ENCODE results near the gene RNF10. TPM values are rescaled to one million over a fixed set of nuclear protein-coding genes. Genes with fewer than 3 reads are reported as not detected.

RNF10 gene
- total RNA-seq, 1 donor from 2014 or later, result 147 TPM

DNA sequence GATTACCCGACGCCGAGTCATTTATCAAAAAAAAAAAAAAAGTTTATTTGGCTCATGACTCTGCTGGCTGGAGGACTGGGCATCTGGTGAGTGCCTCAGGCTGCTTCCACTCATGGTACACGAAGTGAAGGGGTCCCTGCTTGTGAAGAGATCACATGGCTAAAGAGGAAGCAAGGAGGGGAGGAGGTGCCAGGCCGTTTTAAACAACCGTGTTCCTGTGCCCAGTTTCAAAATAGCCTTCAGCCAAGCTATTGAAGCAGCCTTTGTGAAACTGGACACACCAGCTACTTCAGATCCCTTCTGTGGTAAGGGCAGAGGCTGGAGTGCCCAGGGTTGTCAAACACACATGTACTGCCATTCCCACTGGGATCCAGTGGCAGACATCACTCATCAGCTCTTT, 39.4 kb downstream of the RNF10 start:
- H3K9me3 ChIP-seq, result no peaks in the 10 kb centered on the region
- no peaks in the 10 kb centered on the region for H3K4me1 ChIP-seq
- no peak overlapping the region for H3K4me3 ChIP-seq
- TF ChIP-seq, protein P1, sequence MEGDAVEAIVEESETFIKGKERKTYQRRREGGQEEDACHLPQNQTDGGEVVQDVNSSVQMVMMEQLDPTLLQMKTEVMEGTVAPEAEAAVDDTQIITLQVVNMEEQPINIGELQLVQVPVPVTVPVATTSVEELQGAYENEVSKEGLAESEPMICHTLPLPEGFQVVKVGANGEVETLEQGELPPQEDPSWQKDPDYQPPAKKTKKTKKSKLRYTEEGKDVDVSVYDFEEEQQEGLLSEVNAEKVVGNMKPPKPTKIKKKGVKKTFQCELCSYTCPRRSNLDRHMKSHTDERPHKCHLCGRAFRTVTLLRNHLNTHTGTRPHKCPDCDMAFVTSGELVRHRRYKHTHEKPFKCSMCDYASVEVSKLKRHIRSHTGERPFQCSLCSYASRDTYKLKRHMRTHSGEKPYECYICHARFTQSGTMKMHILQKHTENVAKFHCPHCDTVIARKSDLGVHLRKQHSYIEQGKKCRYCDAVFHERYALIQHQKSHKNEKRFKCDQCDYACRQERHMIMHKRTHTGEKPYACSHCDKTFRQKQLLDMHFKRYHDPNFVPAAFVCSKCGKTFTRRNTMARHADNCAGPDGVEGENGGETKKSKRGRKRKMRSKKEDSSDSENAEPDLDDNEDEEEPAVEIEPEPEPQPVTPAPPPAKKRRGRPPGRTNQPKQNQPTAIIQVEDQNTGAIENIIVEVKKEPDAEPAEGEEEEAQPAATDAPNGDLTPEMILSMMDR (IDR thresholded peaks at IDR 0.05), result no peak
- H3K27ac ChIP-seq, result no peak overlapping the region
- no peak for DNase-seq (ENCODE audit: low spot score in 2 of 2)
- intact Hi-C loops (cut with DNase I), result no loop called here
- H3K36me3 ChIP-seq, result peaks cover 85 to 100% of the 10 kb centered on the region in 2 donors
- H3K27me3 ChIP-seq, result no peaks in the 10 kb centered on the region

DNA sequence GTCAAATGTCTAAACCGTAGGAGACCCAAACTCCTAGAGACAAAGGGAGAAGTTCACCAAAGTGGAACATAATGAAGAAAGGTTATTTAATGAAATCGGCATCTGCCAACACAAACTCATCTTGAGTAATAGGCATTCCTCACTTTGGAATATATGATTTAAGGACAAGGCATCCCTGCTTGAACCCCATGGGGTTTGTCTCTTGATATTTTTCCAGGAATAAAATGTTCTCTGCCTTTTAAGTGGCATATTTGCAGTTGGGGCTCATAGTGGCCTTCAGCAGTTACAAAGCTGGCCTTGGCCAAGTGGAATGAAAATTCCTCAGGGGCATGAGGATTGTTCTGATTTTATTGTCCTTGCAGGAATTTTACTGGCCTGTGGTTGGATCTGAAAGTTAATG, 40.0 kb downstream of the RNF10 start:
- Histone ChIP-seq H3K9me3 (no peaks in the 10 kb centered on the region), H3K4me1 (no peaks in the 10 kb centered on the region), H3K36me3 (peaks cover 85 to 99% of the 10 kb centered on the region in 2 donors), H3K27ac (no peak overlapping the region), H3K27me3 (no peaks in the 10 kb centered on the region), H3K4me3 (no peak overlapping the region)
- intact Hi-C loops (cut with DNase I), result no loop called here
- TF ChIP-seq, protein P1 (IDR thresholded peaks at IDR 0.05), result no peak
- no peak for DNase-seq (ENCODE audit: low spot score in 2 of 2)

DNA sequence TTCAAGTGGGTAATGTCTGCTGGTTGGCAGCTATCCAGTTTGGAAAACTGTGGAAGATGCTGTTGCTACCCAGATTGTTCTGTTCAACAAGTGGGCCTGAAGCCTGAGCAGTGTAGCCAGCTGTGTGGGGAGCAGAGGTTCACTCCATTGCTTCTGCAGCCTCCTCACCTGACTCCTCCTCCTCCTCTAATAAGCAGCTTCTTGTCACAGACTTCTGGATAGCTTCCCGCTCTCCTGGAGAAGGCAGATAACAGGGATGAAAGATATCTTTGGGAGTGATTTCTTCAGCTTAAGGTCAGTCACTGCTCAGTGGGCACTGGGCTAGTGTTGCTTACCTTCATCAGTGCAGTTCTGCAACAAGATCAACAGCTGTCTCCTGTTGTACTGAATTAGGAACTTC, 45.0 kb downstream of the RNF10 start:
- no peak overlapping the region for H3K27ac ChIP-seq
- H3K4me1 ChIP-seq, result peaks cover 0 to 3% of the 10 kb centered on the region in 2 donors
- no peaks in the 10 kb centered on the region for H3K9me3 ChIP-seq
- TF ChIP-seq, protein P1 (IDR thresholded peaks at IDR 0.05), result no peak
- no peaks in the 10 kb centered on the region for H3K27me3 ChIP-seq
- no peak overlapping the region for H3K4me3 ChIP-seq
- intact Hi-C loops (cut with DNase I), result no loop called here
- DNase-seq (ENCODE audit: low spot score in 2 of 2), result no peak
- H3K36me3 ChIP-seq, result peaks cover 53 to 54% of the 10 kb centered on the region in 2 donors

DNA sequence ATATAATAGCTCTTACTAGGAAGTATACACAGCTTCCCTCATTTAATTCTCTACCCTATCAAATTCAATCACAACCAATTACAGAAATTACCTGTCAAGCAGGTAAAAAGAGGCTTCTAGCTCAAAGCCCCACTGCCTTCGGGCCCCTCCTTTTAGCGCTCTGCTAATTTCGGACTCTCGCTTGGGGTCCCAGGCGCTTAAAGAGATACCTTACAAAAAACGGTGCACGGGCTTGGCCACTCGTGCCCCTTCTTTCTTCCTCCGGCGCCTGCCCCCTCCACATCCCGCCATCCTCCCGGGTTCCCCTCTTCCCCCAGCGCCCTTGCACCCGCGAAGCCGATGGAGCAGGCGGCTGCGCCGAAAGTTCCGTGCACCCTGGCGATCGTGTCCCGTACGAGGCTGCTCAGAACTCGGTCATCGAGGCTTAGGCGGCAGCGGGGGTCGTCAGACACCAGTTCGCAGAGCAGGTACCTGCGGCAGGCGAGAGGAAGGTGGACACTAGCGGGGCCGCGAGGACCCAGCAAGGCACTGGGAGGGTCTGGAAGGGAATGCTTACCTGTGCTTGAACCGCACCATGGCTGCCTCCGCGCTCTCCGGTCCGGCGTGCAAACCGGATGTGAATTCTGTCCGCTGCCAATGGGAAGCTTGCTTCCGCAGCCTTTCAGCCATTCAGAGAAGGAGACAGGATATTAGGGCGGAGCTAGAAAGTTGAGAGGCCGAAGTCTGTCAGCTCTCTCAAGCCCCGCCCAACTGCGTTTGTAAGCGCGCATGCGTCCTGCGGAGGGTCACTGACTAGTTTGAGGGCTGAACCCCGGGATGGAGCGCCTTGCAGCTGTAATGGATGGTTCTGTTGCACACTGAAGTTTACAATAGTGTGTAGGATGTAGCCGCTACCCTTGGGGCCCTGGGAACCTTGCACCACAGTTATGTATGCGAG, 46.9 kb downstream of the RNF10 start, which contains the start of gene POP5:
Gene POP5, minus strand, starts transcription at position 616 of the 937 bp plus-strand sequence. Its CDS starts 40 bp downstream, at position 576.
- TF ChIP-seq, protein P1 (IDR thresholded peaks at IDR 0.05), result no peak
- peak; percentile 90 to 98 for DNase-seq (ENCODE audit: low spot score in 2 of 2)
- Histone ChIP-seq H3K27ac (peak within 1 kb of the TSS; percentile 56 to 69), H3K4me1 (peaks cover 3% of the 10 kb centered on the region in 2 donors), H3K9me3 (no peaks in the 10 kb centered on the region), H3K36me3 (peaks cover 34 to 35% of the 10 kb centered on the region in 2 donors), H3K4me3 (peak within 1 kb of the TSS; percentile 63 to 87), H3K27me3 (no peaks in the 10 kb centered on the region)
- intact Hi-C loops (cut with DNase I), result loop anchor here (2.0 to 5.0 kb wide), 6 partner anchors 46 to 379 kb away; partner anchors contain the start of genes ACADS, DYNLL1, MLEC and RNF10

- Histone ChIP-seq H3K27ac (no peak overlapping the region), H3K9me3 (no peaks in the 10 kb centered on the region), H3K4me3 (peak overlapping the region; percentile 63 to 87), H3K27me3 (no peaks in the 10 kb centered on the region), H3K36me3 (peaks cover 25 to 26% of the 10 kb centered on the region in 2 donors), H3K4me1 (peaks cover 3% of the 10 kb centered on the region in 2 donors)
- DNase-seq (ENCODE audit: low spot score in 2 of 2), result no peak
- TF ChIP-seq, protein P1 (IDR thresholded peaks at IDR 0.05), result no peak
- intact Hi-C loops (cut with DNase I), result loop anchor here (1.0 to 5.0 kb wide), 8 partner anchors 47 to 389 kb away; partner anchors contain the start of genes ACADS, DYNLL1, MLEC and RNF10
These were observed 47.8 kb downstream of the RNF10 start for GRCh38 chr12:120581998-120582397.

Data from ascending aorta (tissue), 2 donors.